PC-3 (cell line): ENCODE data around the gene HOXC13. TPM values are rescaled to one million over a fixed set of nuclear protein-coding genes. Genes with fewer than 3 reads are reported as not detected.
A peak's percentile ranks its signal among the peaks of the same experiment; 100 is the strongest.

Experiments
- ATAC-seq: fragments of 200-7000 bp; cut with Tn5 transposase; 2 replicates; pipeline ENCODE4 v1.9.1; 2020; ENCODE audit warnings: mild to moderate bottlenecking, moderate library complexity
- BruUV-seq: library from RNA; stranded (reverse); fragments of 400-500 nt; replicated peaks from 2 replicates; lab custom pipeline; 2021; lab: Mats Ljungman, UMichigan
- CTCF ChIA-PET: fragments of 300-600 bp; sonication (Branson Sonifier 250); formaldehyde crosslinking; loops from one replicate; lab custom pipeline; 2022; ENCODE audit warnings: antibody characterized with exemption; lab: Charles Lee
- POLR2A ChIA-PET: fragments of 300-600 bp; sonication (Branson Sonifier 250); formaldehyde crosslinking; loops from one replicate; lab custom pipeline; 2022; ENCODE audit warnings: antibody characterized with exemption; ENCODE audit not compliant: unreplicated experiment; lab: Charles Lee
- DNase-seq: peaks from one replicate; pipeline ENCODE4 v3.0.0-alpha.2; 2015
- H2AFZ ChIP-seq: fragments of 300-600 bp; sonication (generic); 2 replicates; pipeline ENCODE4 v1.6.0; 2016; ENCODE audit warnings: antibody characterized with exemption, low read length
- H3F3A ChIP-seq: fragments of 300-600 bp; sonication (generic); one replicate; pipeline ENCODE4 v1.6.0; 2017; ENCODE audit warnings: antibody characterized with exemption, low read length, control low read depth, mild to moderate bottlenecking; ENCODE audit not compliant: unreplicated experiment
- H3K27ac ChIP-seq: fragments of 300-600 bp; sonication (generic); 2 replicates; pipeline ENCODE4 v1.5.1; 2016; ENCODE audit warnings: mild to moderate bottlenecking, low read length
- H3K27me3 ChIP-seq: fragments of 300-600 bp; sonication (generic); 2 replicates; pipeline ENCODE4 v1.6.1; 2016; ENCODE audit warnings: low read length, mixed read lengths
- H3K36me3 ChIP-seq: fragments of 300-600 bp; sonication (generic); 2 replicates; pipeline ENCODE4 v1.6.1; 2016; ENCODE audit warnings: low read depth, mixed run types, low read length, mixed read lengths
- H3K4me1 ChIP-seq: fragments of 300-600 bp; sonication (generic); 2 replicates; pipeline ENCODE4 v1.5.1; 2016; ENCODE audit warnings: low read length; ENCODE audit not compliant: insufficient read depth
- H3K4me2 ChIP-seq: fragments of 300-600 bp; sonication (generic); 2 replicates; pipeline ENCODE4 v1.6.0; 2016; ENCODE audit warnings: low read length
- H3K4me3 ChIP-seq: fragments of 300-600 bp; sonication (generic); 2 replicates; pipeline ENCODE4 v1.5.1; 2016; ENCODE audit warnings: mild to moderate bottlenecking, low read length, mixed read lengths
- H3K79me2 ChIP-seq: fragments of 300-600 bp; sonication (generic); 2 replicates; pipeline ENCODE4 v1.6.1; 2017; ENCODE audit warnings: low read length, mixed read lengths
- H3K9ac ChIP-seq: fragments of 300-600 bp; sonication (generic); 2 replicates; pipeline ENCODE4 v1.6.0; 2016; ENCODE audit warnings: mild to moderate bottlenecking, low read length
- H3K9me2 ChIP-seq: fragments of 300-600 bp; sonication (generic); replicated peaks from 2 replicates; pipeline ENCODE4 v1.6.1; 2016; ENCODE audit warnings: mixed run types, low read length, mixed read lengths
- H3K9me3 ChIP-seq: fragments of 300-600 bp; sonication (generic); 2 replicates; pipeline ENCODE4 v1.6.1; 2016; ENCODE audit warnings: low read length, mixed read lengths
- H4K20me1 ChIP-seq: fragments of 300-600 bp; sonication (generic); 2 replicates; pipeline ENCODE4 v1.6.1; 2016; ENCODE audit warnings: low read length, mixed read lengths
- CTCF ChIP-seq: fragments of 300-600 bp; sonication (generic); conservative IDR thresholded peaks from 2 replicates; pipeline ENCODE4 v1.5.1; 2017; ENCODE audit warnings: antibody characterized with exemption, low read depth, mild to moderate bottlenecking, low read length
- EZH2 ChIP-seq: fragments of 300-600 bp; sonication (generic); IDR thresholded peaks from one replicate; pipeline ENCODE4 v1.6.1; 2017; ENCODE audit warnings: antibody characterized with exemption, mild to moderate bottlenecking, low read length; ENCODE audit not compliant: unreplicated experiment
- EZH2phosphoT487 ChIP-seq: fragments of 300-600 bp; sonication (generic); IDR thresholded peaks from 2 replicates; pipeline ENCODE4 v1.6.1; 2018; ENCODE audit warnings: mild to moderate bottlenecking, antibody characterized with exemption, low read length, borderline replicate concordance
- intact Hi-C: fragments of 100-400 bp; cut with micrococcal nuclease; formaldehyde crosslinking; loops from 2 replicates; pipeline ENCODE4 v1.9.0; 2023
- total RNA-seq: library from RNA; depleted of rRNA; stranded (reverse); fragments of >200 nt; gene quantifications from 2 replicates; pipeline ENCODE4 v1.2.3, GENCODE V29; 2014

The HOXC13 gene
- total RNA-seq, 1 experiment from 2014 or later = 9.0 TPM

- no peaks in the 10 kb centered on the region for H3K9me3 ChIP-seq
- no peak for TF ChIP-seq CTCF
- no peak for TF ChIP-seq EZH2
- TF ChIP-seq EZH2phosphoT487 = no peak
- ChIA-PET POLR2A (no interaction called here), CTCF (interaction anchor here (0.5 kb wide), 1 partner anchor 207 kb away, joined by 4 read pairs; no protein-coding TSS in a partner anchor)
- H3K4me3 ChIP-seq = no peak overlapping the region
- no peaks in the 10 kb centered on the region for H3K9me2 ChIP-seq
- intact Hi-C loops = no loop called here
- H3K27ac ChIP-seq = no peak overlapping the region
- no peak for ATAC-seq
- H3K4me2 ChIP-seq = peak overlapping the region; percentile 96
- no peak overlapping the region for H2AFZ ChIP-seq
- no peak for DNase-seq
- H3K27me3 ChIP-seq = no peaks in the 10 kb centered on the region
- peaks cover 51% of the 10 kb centered on the region for H3K4me1 ChIP-seq
- no peaks in the 10 kb centered on the region for H4K20me1 ChIP-seq
- H3K79me2 ChIP-seq = peaks cover 68% of the 10 kb centered on the region
- no TSS peak for BruUV-seq
- no peaks in the 10 kb centered on the region for H3K36me3 ChIP-seq
- no peak overlapping the region for H3K9ac ChIP-seq
- H3F3A ChIP-seq = no peaks in the 10 kb centered on the region
Observed at GRCh38 chr12:53992377-53992889, 53.8 kb downstream of the HOXC13 start.

GRCh38 chr12:53993162-53994008 is 54.8 kb downstream of the HOXC13 start:
- no peaks in the 10 kb centered on the region for H3K9me2 ChIP-seq
- ATAC-seq (no peak), DNase-seq (no peak)
- H4K20me1 ChIP-seq = no peaks in the 10 kb centered on the region
- ChIA-PET CTCF (interaction anchor here (0.5 kb wide), 1 partner anchor 208 kb away, joined by 4 read pairs; no protein-coding TSS in a partner anchor), POLR2A (no interaction called here)
- no peaks in the 10 kb centered on the region for H3K36me3 ChIP-seq
- H2AFZ ChIP-seq = no peak overlapping the region
- no peak overlapping the region for H3K4me2 ChIP-seq
- no peak overlapping the region for H3K9ac ChIP-seq
- H3K27ac ChIP-seq = no peak overlapping the region
- TF ChIP-seq EZH2phosphoT487 (no peak), CTCF (no peak), EZH2 (no peak)
- H3K27me3 ChIP-seq = no peaks in the 10 kb centered on the region
- peaks cover 77% of the 10 kb centered on the region for H3K79me2 ChIP-seq
- no peaks in the 10 kb centered on the region for H3F3A ChIP-seq
- H3K9me3 ChIP-seq = no peaks in the 10 kb centered on the region
- intact Hi-C loops = no loop called here
- H3K4me1 ChIP-seq = peaks cover 49% of the 10 kb centered on the region
- no peak overlapping the region for H3K4me3 ChIP-seq
- no TSS peak for BruUV-seq

GRCh38 chr12:53994009-53994263 is 55.3 kb downstream of the HOXC13 start:
- H3K36me3 ChIP-seq = no peaks in the 10 kb centered on the region
- no peak overlapping the region for H2AFZ ChIP-seq
- DNase-seq (no peak), ATAC-seq (no peak)
- ChIA-PET POLR2A (no interaction called here), CTCF (no interaction called here)
- H3K9ac ChIP-seq = no peak overlapping the region
- no peaks in the 10 kb centered on the region for H3F3A ChIP-seq
- no peaks in the 10 kb centered on the region for H3K27me3 ChIP-seq
- H3K27ac ChIP-seq = no peak overlapping the region
- no peaks in the 10 kb centered on the region for H3K9me2 ChIP-seq
- no peak overlapping the region for H3K4me2 ChIP-seq
- H3K79me2 ChIP-seq = peaks cover 78% of the 10 kb centered on the region
- H3K4me1 ChIP-seq = peaks cover 47% of the 10 kb centered on the region
- TF ChIP-seq CTCF (no peak), EZH2phosphoT487 (no peak), EZH2 (no peak)
- no peak overlapping the region for H3K4me3 ChIP-seq
- H3K9me3 ChIP-seq = no peaks in the 10 kb centered on the region
- no peaks in the 10 kb centered on the region for H4K20me1 ChIP-seq
- BruUV-seq = no TSS peak
- intact Hi-C loops = no loop called here
